Thyroid gland (tissue), 4 donors: ENCODE data around the gene CAST. TPM values are rescaled to one million over a fixed set of nuclear protein-coding genes. Genes with fewer than 3 reads are reported as not detected.

ENCODE experiments used
- DNase-seq, 2 donors: peaks; one replicate each; pipeline ENCODE4 v3.0.0-alpha.2; 2019
- H3K27ac ChIP-seq, 3 donors: fragments of 200-600 bp; sonication (generic); 1 replicate in 2 of 3; 2 replicates in 1 of 3; pipeline ENCODE4 v1.5.1; 2016 to 2019; ENCODE audit warnings: mild to moderate bottlenecking in 1 of 3, moderate library complexity in 1 of 3
- H3K27me3 ChIP-seq: fragments of 200-600 bp; sonication (generic); one replicate; pipeline ENCODE4 v1.5.1; 2019
- H3K36me3 ChIP-seq, 2 donors: fragments of 200-600 bp; sonication (generic); one replicate each; pipeline ENCODE4 v1.5.1; 2016 to 2019
- H3K4me1 ChIP-seq, 2 donors: fragments of 200-600 bp; sonication (generic); one replicate each; pipeline ENCODE4 v1.5.1; 2017 to 2019
- H3K4me3 ChIP-seq, 3 donors: fragments of 200-600 bp; sonication (generic); replicated peaks in 1 of 3; 1 replicate in 2 of 3; 2 replicates in 1 of 3; pipeline ENCODE4 v1.5.1; 2016; ENCODE audit warnings: mild to moderate bottlenecking in 1 of 3
- H3K9me3 ChIP-seq: fragments of 200-600 bp; sonication (generic); one replicate; pipeline ENCODE4 v1.5.1; 2017
- POLR2A ChIP-seq, 2 donors: fragments of 450-650 bp; IDR thresholded peaks; one replicate each; pipeline ENCODE4 v1.6.1; 2017; ENCODE audit warnings: antibody characterized with exemption in 2 of 2, mild to moderate bottlenecking in 2 of 2, moderate library complexity in 1 of 2
- WGBS, 2 donors: methylation state at CpG; one replicate each; pipeline ENCODE4 v1.1.5; 2017; 5-methylcytosine and 5-hydroxymethylcytosine counted together
- intact Hi-C: fragments of 100-400 bp; cut with DNase I; formaldehyde crosslinking; loops from one replicate; pipeline ENCODE4 v1.15.1; 2023
- total RNA-seq, 4 donors: library from RNA; depleted of rRNA; stranded (reverse); fragments of >200 nt; gene quantifications; one replicate each; pipeline ENCODE4 v1.2.3, GENCODE V29; 2016
- TF ChIP-seq, protein P1 (sequence below), 6 experiments: fragments of 200-600 bp in 3 of 6; fragments of 450-650 bp in 3 of 6; sonication (generic) in 3 of 6; IDR thresholded peaks; one replicate each; pipeline ENCODE4 v1.5.1; 2016 to 2019; ENCODE audit warnings: antibody characterized with exemption in 6 of 6, mild to moderate bottlenecking in 2 of 6, inconsistent platforms in 1 of 6, moderate library complexity in 1 of 6

Gene CAST
- total RNA-seq, 4 donors from 2014 or later = 177 to 278 (median 236) TPM

DNA sequence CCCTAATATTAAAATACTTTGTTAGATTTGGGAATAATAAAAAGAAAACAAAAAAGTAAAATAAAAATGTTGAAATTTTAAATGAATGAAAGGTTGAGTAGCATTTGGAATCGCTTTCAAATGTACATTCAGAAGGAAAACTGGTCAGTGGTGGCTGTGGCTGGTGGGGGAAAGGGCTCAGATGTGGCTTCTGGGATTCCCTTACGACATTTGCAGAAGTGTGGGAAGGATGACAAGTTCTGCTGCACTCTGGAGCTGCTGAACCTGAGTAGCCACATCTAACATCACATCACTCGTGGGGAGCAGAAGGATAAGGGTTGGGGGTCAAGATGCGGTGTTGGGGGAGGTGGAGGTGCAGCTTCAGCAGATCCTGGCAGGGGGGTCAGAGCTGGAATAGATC, 25.6 kb upstream of the CAST start:
- no peaks in the 10 kb centered on the region for H3K36me3 ChIP-seq
- WGBS, 2 donors = 88 to 91% methylated on average over 4 of the region's 4 CpGs
- no peak for DNase-seq

DNA sequence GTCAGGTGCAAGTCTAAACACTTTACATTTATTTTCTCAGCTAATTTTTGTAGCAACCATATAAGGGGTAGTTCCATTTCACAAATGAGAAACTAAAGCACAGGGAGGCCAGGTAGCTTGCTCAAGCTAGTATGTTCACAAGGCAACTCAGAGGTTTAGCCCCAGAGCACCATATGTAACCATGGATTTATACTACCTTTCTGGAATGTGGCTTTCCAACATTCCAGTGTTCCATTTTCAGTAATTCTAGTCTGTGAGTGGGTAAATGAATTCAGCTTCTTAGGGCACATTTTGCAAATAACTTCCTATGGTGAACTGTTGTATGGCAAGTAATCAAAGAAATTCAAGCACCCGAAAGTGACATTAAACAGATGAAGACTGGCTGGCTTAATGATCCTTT, 25.0 kb upstream of the CAST start:
- TF ChIP-seq POLR2A (IDR thresholded peaks at IDR 0.05) = no peak
- Histone ChIP-seq H3K4me1 (no peaks in the 10 kb centered on the region), H3K4me3 (no peak overlapping the region), H3K27ac (no peak overlapping the region), H3K9me3 (no peaks in the 10 kb centered on the region), H3K36me3 (no peaks in the 10 kb centered on the region), H3K27me3 (no peaks in the 10 kb centered on the region)
- DNase-seq = no peak
- intact Hi-C loops = no loop called here
- 92% methylated on average over 1 of the region's 1 CpG for WGBS, 2 donors

More for the DNA sequence above, 25.6 kb upstream of the CAST start:
- Histone ChIP-seq H3K4me3 (no peak overlapping the region), H3K4me1 (no peaks in the 10 kb centered on the region), H3K27me3 (no peaks in the 10 kb centered on the region), H3K27ac (no peak overlapping the region), H3K9me3 (no peaks in the 10 kb centered on the region)
- TF ChIP-seq, protein P1, sequence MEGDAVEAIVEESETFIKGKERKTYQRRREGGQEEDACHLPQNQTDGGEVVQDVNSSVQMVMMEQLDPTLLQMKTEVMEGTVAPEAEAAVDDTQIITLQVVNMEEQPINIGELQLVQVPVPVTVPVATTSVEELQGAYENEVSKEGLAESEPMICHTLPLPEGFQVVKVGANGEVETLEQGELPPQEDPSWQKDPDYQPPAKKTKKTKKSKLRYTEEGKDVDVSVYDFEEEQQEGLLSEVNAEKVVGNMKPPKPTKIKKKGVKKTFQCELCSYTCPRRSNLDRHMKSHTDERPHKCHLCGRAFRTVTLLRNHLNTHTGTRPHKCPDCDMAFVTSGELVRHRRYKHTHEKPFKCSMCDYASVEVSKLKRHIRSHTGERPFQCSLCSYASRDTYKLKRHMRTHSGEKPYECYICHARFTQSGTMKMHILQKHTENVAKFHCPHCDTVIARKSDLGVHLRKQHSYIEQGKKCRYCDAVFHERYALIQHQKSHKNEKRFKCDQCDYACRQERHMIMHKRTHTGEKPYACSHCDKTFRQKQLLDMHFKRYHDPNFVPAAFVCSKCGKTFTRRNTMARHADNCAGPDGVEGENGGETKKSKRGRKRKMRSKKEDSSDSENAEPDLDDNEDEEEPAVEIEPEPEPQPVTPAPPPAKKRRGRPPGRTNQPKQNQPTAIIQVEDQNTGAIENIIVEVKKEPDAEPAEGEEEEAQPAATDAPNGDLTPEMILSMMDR (IDR thresholded peaks at IDR 0.05) = no peak
- no peak for TF ChIP-seq POLR2A (IDR thresholded peaks at IDR 0.05)
- intact Hi-C loops = no loop called here

DNA sequence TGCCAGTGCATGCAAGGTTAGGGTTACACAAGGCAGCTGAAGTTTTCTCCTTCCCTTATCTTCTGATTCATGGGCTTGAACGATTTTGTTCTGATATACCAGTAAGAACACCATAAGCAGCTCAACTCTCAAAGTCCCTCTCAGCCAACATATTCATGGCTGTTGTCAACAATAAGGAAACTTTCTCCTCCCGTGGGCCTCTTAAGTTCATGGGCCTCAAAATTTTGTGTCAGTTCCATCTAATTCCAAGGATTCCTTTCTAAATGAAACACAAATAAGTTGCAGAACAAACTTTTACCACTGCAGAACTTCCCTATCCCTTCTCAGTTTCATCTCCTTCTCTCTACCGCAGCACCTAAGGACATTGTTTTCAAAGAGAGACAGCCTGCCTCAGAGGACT, 23.6 kb upstream of the CAST start:
- intact Hi-C loops = no loop called here
- WGBS, 2 donors = 64 to 78% methylated on average over 3 of the region's 3 CpGs
- TF ChIP-seq, protein P1 (IDR thresholded peaks at IDR 0.05) = no peak
- TF ChIP-seq POLR2A (IDR thresholded peaks at IDR 0.05) = no peak

DNA sequence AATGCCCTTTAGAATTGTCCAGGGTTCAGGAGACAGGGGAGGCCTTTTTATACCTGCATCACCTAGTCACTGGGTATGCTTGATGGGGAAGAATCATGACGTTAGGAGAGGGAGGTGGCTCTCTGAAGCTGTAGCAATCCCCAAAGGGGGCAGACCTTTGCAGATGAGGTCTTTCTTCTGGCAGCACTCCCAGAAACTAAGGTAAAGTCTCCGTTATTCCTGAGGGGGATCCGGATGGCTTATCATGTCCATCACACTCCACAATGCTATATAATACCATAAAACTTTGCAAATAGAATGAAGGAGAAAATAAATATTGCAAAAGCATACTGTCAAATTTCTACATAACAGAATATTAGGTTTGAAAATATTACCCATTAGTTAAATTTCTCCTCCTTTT, 21.5 kb upstream of the CAST start:
- intact Hi-C loops = no loop called here

More for the DNA sequence above, 23.6 kb upstream of the CAST start:
- Histone ChIP-seq H3K4me1 (no peaks in the 10 kb centered on the region), H3K9me3 (no peaks in the 10 kb centered on the region), H3K4me3 (no peak overlapping the region), H3K27ac (no peak overlapping the region), H3K27me3 (no peaks in the 10 kb centered on the region), H3K36me3 (no peaks in the 10 kb centered on the region)
- no peak for DNase-seq

DNA sequence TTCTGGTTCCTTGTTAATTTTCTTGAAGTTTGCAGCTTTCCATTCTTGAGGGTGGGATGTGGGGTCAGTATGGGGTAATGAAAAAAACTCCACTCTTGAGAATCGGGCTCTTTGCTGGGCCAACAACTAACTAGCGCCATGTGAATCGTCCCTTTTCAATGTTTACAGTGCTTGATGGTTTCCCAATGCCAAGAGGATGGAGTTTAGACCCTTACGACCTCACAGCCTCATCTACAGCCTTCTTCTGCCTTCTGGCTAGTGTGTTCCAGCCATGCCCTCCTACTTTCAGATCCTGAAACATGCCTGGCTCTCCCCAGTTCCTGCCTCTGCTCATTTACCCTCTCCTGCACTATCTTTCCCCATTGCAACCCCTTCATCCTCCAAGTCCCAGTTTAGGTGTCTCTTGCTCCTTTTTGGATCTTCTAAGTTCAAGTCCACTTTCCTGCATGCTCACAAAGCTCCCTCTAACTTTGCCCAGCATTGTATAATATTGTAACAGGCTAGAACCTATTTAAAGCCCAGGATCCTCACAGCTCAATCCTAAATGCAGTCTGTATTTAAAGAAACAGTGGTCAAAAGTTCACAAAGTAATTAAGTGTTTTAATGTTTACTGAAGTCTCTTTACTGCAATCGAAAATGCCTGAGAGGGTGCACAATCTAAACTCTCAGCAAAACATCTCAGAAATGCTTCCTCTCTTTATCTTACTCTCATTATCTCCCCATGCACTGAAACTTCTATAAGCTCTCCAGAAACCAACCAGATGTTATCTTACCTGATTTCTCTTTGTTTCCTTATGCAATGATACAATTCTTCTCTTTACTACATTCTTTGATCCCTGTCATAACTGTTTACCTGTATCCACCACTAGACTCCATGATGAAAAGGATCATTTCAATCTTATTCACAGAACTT, 20.6 kb upstream of the CAST start:
- TF ChIP-seq, protein P1 (IDR thresholded peaks at IDR 0.05) = no peak
- TF ChIP-seq POLR2A (IDR thresholded peaks at IDR 0.05) = no peak
- no peaks in the 10 kb centered on the region for H3K9me3 ChIP-seq
- H3K36me3 ChIP-seq = no peaks in the 10 kb centered on the region
- DNase-seq = no peak
- intact Hi-C loops = no loop called here
- 39 to 42% methylated on average over 5 of the region's 5 CpGs for WGBS, 2 donors
- H3K4me3 ChIP-seq = no peak overlapping the region
- no peaks in the 10 kb centered on the region for H3K27me3 ChIP-seq
- no peaks in the 10 kb centered on the region for H3K4me1 ChIP-seq
- H3K27ac ChIP-seq = no peak overlapping the region

More for the DNA sequence above, 21.5 kb upstream of the CAST start:
- no peak for TF ChIP-seq POLR2A (IDR thresholded peaks at IDR 0.05)
- TF ChIP-seq, protein P1 (IDR thresholded peaks at IDR 0.05) = no peak
- no peak overlapping the region for H3K27ac ChIP-seq
- H3K4me1 ChIP-seq = no peaks in the 10 kb centered on the region
- H3K27me3 ChIP-seq = no peaks in the 10 kb centered on the region
- no peak overlapping the region for H3K4me3 ChIP-seq
- no peaks in the 10 kb centered on the region for H3K9me3 ChIP-seq
- 40 to 63% methylated on average over 3 of the region's 3 CpGs for WGBS, 2 donors
- no peaks in the 10 kb centered on the region for H3K36me3 ChIP-seq
- no peak for DNase-seq
